Measurements from ENCODE around the gene DCDC2C. TPM values are rescaled to one million over a fixed set of nuclear protein-coding genes. Genes with fewer than 3 reads are reported as not detected.

DCDC2C gene
- polyA plus RNA-seq, 1 donor from 2014 or later, result not detected

- Histone ChIP-seq H2AFZ (ENCODE audit: low read depth, low read length) (no peak overlapping the region), H3K9me3 (ENCODE audit: low read length) (no peaks in the 10 kb centered on the region), H3K27me3 (ENCODE audit: insufficient read depth, low read depth, low read length) (no peaks in the 10 kb centered on the region), H3K27ac (ENCODE audit: low read length) (no peak overlapping the region), H3K9ac (ENCODE audit: low read length) (no peak overlapping the region), H3K4me2 (ENCODE audit: low read length) (no peak overlapping the region), H3K79me2 (replicated peaks; ENCODE audit: insufficient read depth, low read length) (no peaks in the 10 kb centered on the region), H3F3A (ENCODE audit: insufficient read depth, low read length, poor library complexity, severe bottlenecking) (no peaks in the 10 kb centered on the region), H3K9me2 (ENCODE audit: insufficient read depth, low read length) (no peaks in the 10 kb centered on the region), H3K4me3 (ENCODE audit: low read length) (no peak overlapping the region), H4K20me1 (ENCODE audit: insufficient read depth) (no peaks in the 10 kb centered on the region), H3K36me3 (ENCODE audit: insufficient read depth, low read length) (no peaks in the 10 kb centered on the region)
- TF ChIP-seq SMC3 (conservative IDR thresholded peaks at IDR 0.05; ENCODE audit: poor library complexity) (no peak), EZH2 (IDR thresholded peaks at IDR 0.05; ENCODE audit: borderline replicate concordance, insufficient read depth, low read length, poor library complexity, severe bottlenecking) (no peak), TAF1 (IDR thresholded peaks at IDR 0.05; ENCODE audit: low read depth) (no peak), MXI1 (conservative IDR thresholded peaks at IDR 0.05; ENCODE audit: poor library complexity, severe bottlenecking) (no peak), REST (IDR thresholded peaks at IDR 0.05; ENCODE audit: borderline replicate concordance) (no peak), EP300 (conservative IDR thresholded peaks at IDR 0.05; ENCODE audit: poor library complexity, severe bottlenecking) (no peak), CTCF (IDR thresholded peaks at IDR 0.05; ENCODE audit: poor library complexity, severe bottlenecking) (no peak), RAD21 (conservative IDR thresholded peaks at IDR 0.05) (no peak), POLR2AphosphoS5 (IDR thresholded peaks at IDR 0.05) (no peak)
Measured at GRCh38 chr2:3793249-3793648, 89.9 kb downstream of the DCDC2C start.

- Histone ChIP-seq H3K9me2 (ENCODE audit: insufficient read depth, low read length) (no peaks in the 10 kb centered on the region), H3K9me3 (ENCODE audit: low read length) (no peaks in the 10 kb centered on the region), H3F3A (ENCODE audit: insufficient read depth, low read length, poor library complexity, severe bottlenecking) (no peaks in the 10 kb centered on the region), H2AFZ (ENCODE audit: low read depth, low read length) (no peak overlapping the region), H3K27me3 (ENCODE audit: insufficient read depth, low read depth, low read length) (no peaks in the 10 kb centered on the region), H3K4me2 (ENCODE audit: low read length) (no peak overlapping the region), H3K4me3 (ENCODE audit: low read length) (no peak overlapping the region), H4K20me1 (ENCODE audit: insufficient read depth) (no peaks in the 10 kb centered on the region), H3K27ac (ENCODE audit: low read length) (no peak overlapping the region), H3K9ac (ENCODE audit: low read length) (no peak overlapping the region), H3K36me3 (ENCODE audit: insufficient read depth, low read length) (no peaks in the 10 kb centered on the region), H3K79me2 (replicated peaks; ENCODE audit: insufficient read depth, low read length) (no peaks in the 10 kb centered on the region)
- TF ChIP-seq POLR2AphosphoS5 (IDR thresholded peaks at IDR 0.05) (no peak), CTCF (IDR thresholded peaks at IDR 0.05; ENCODE audit: poor library complexity, severe bottlenecking) (no peak), REST (IDR thresholded peaks at IDR 0.05; ENCODE audit: borderline replicate concordance) (no peak), EZH2 (IDR thresholded peaks at IDR 0.05; ENCODE audit: borderline replicate concordance, insufficient read depth, low read length, poor library complexity, severe bottlenecking) (no peak), EP300 (conservative IDR thresholded peaks at IDR 0.05; ENCODE audit: poor library complexity, severe bottlenecking) (no peak), TAF1 (IDR thresholded peaks at IDR 0.05; ENCODE audit: low read depth) (no peak), MXI1 (conservative IDR thresholded peaks at IDR 0.05; ENCODE audit: poor library complexity, severe bottlenecking) (no peak), RAD21 (conservative IDR thresholded peaks at IDR 0.05) (no peak), SMC3 (conservative IDR thresholded peaks at IDR 0.05; ENCODE audit: poor library complexity) (no peak)
Measured at GRCh38 chr2:3801506-3801905, 98.1 kb downstream of the DCDC2C start.
